Suppressor macrophage (primary cell): ENCODE results near the gene KIAA1328.
A peak's percentile ranks its signal among the peaks of the same experiment; 100 is the strongest.
"Not testable (repeated sequence)": the region's sequence is repeated elsewhere in the genome, so short reads cannot be mapped to it uniquely, and the experiment has no call there.

Experiments
- DNase-seq, 4 experiments: peaks; one replicate each; pipeline ENCODE4 v3.0.0-alpha.2; 2020 to 2022

The KIAA1328 gene

GRCh38 chr18:36888778-36889177, 59.9 kb downstream of the KIAA1328 start:
- no peak for DNase-seq

GRCh38 chr18:36889321-36889720, 60.4 kb downstream of the KIAA1328 start:
- peak; percentile 2 to 17 (median 8) for DNase-seq

GRCh38 chr18:36889742-36890141, 60.8 kb downstream of the KIAA1328 start:
- DNase-seq = no peak

DNA sequence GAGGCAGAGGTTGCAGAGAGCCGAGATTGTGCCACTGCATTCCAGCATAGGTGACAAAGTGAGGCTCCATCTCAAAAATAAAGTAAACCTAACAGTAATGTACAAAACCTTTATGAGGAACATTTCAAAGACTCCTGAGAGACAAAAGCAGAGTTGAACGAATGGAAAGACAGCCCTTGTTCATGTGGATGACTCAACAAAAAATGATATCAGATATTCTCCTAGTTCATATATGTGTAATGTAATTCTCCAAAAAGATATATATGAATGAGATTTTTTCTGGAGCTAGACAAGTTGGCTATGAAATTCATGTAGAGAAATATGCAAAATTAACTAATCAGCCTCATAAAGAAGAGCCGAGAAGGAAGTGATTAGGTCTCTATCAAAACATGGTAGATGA, 61.7 kb downstream of the KIAA1328 start:
- DNase-seq = no peak

- DNase-seq = no peak
These were observed 64.3 kb downstream of the KIAA1328 start for GRCh38 chr18:36893227-36893626.

- DNase-seq = no peak
These were observed 66.7 kb downstream of the KIAA1328 start for GRCh38 chr18:36895606-36896005.

GRCh38 chr18:36897253-36897652, 68.3 kb downstream of the KIAA1328 start:
- no peak for DNase-seq

DNA sequence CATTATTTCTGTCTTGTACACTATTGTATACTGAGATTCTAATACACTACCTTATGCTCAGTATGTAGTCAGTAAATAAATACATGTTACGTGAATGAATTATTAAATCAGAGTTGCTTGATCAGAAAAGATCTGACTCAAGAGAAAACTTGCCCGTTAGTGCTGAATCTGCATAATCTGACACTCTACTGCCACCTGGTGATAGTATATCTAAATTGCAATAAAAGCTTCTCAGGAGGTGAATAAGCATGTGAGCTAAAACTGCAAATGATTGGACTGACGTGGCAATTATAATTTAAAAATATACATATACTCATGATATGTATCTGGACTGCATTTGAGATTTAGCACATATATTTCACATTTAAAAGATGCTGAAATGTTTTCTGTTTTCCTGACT, 70.4 kb downstream of the KIAA1328 start:
- peak; percentile 10 to 62 (median 36) for DNase-seq

- DNase-seq = no peak
These were observed 71.5 kb downstream of the KIAA1328 start for GRCh38 chr18:36900466-36900865.

GRCh38 chr18:36901277-36901701, 72.4 kb downstream of the KIAA1328 start:
- no peak for DNase-seq

GRCh38 chr18:36903215-36903928, 74.4 kb downstream of the KIAA1328 start:
- no peak for DNase-seq

DNA sequence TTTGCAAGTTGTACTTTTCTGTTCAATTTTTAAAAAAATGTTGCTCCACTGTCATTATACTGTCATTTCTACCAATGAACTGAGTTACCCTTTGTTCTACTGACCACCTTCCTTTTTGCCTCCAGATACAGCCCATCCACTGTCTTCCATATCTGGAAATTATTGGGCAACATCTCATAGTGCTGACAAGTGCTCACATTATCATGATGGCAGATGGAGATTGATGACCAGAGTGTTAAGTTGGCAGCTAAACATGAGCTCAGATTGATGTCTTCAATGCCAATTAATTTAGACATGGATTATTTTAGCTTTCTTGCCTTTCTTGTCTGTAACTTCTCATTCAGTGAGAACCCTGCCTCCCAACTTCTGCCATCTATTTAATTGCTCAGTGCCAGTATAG, 76.6 kb downstream of the KIAA1328 start:
- no peak for DNase-seq

DNA sequence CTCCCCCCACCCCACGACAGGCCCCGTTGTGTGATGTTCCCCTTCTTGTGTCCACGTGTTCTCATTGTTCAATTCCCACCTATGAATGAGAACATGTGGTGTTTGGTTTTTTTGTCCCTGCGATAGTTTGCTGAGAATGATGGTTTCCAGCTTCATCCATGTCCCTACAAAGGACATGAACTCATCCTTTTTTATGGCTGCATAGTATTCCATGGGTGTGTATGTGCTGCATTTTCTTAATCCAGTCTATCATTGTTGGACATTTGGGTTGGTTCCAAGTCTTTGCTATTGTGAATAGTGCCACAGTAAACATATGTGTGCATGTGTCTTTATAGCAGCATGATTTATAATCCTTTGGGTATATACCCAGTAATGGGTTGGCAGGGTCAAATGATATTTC, 80.4 kb downstream of the KIAA1328 start:
- not testable (repeated sequence) for DNase-seq

GRCh38 chr18:36912887-36913286, 84.0 kb downstream of the KIAA1328 start:
- DNase-seq = peak in 1 of 4 experiments; percentile 12

GRCh38 chr18:36917907-36918306, 89.0 kb downstream of the KIAA1328 start:
- no peak for DNase-seq

DNA sequence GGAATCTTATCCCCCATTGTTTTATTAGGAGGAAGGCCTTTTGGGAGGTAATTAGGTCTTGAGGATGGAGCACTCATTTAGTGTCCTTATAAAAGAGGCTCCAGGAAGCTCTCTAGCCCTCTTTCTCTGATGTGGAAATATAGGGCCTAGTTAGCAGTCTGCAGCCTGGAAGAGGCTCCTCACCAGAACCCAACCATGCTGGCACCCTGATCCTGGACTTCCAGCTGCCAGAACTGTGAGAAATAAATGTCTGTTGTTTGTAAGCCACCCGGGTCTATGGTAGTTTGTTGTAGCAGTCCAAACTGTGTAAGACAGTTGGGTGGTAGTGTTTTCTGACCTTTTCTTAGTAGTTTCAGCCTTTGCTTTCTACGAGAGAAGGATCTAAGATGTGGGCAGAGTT, 100.7 kb downstream of the KIAA1328 start:
- DNase-seq = no peak

GRCh38 chr18:36931106-36931505, 102.2 kb downstream of the KIAA1328 start:
- no peak for DNase-seq

GRCh38 chr18:36933552-36933951, 104.6 kb downstream of the KIAA1328 start:
- no peak for DNase-seq

- DNase-seq = no peak
These were observed 106.0 kb downstream of the KIAA1328 start for GRCh38 chr18:36934884-36935283.

DNA sequence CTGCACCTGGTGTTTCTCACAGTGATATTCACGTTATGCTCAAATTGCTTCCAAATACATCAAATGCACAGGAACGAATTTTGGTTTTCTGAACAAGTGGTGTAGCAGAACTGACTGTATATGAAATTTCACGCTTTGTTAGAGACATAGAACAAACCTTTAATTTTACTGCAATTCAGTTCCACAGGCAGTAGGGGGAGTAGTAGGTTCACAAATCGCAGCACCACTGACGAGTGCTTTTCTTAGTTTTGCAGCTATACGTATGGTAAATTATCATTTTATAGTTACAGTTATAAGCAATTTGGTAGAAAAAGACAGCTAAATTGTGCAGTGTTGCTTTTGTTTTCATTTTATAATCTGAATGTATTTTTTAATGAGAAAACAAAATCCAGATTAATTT, 113.3 kb downstream of the KIAA1328 start:
- DNase-seq = peak; percentile 5 to 47 (median 24)

GRCh38 chr18:36947820-36948348, 119.0 kb downstream of the KIAA1328 start:
- DNase-seq = no peak

DNA sequence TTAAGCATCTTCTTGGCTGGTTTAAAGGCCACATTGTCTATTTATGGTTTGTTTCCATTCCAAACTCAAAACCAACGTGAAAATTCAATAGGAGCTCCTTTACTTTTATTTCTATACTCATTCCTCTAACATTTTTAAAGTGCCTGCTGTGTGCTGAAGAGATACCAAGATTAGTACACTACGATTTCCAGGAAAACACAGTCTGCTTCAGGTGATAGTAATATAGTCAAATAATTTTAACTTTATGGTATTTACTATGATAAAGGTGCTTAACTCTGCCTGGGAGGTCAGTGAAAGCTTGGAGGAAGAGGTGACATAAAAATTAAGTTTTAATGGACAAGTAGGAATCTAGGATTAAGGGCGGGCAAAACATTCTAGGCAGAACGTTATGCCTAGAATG, 121.4 kb downstream of the KIAA1328 start:
- no peak for DNase-seq

DNA sequence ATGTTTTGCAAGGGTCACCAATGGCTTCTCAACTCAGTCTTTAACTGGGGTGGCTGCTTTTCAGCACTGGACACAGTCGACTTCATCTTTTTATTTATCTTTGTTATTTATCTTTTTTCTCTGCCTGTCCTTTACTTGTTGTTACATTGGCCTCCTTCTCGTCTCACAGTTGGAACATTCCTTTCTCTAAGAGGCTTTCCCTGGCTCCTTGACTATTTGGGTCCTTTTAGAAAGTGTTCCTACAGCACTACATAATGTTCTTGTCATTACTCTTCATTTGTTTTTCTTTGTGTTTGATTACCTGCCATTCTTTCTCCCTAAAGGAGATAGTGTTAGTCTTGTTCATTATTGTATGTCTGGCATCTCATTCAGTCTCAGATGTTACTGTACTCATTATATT, 122.0 kb downstream of the KIAA1328 start:
- no peak for DNase-seq

GRCh38 chr18:36953047-36953446, 124.1 kb downstream of the KIAA1328 start:
- DNase-seq = no peak

- no peak for DNase-seq
These were observed 131.1 kb downstream of the KIAA1328 start for GRCh38 chr18:36960038-36960437.
